T-helper 22 cell (primary cell): ENCODE data around the gene C17orf58.
"Not testable (repeated sequence)": the region's sequence is repeated elsewhere in the genome, so short reads cannot be mapped to it uniquely, and the experiment has no call there.

ENCODE experiments used
- DNase-seq: peaks from one replicate; pipeline ENCODE4 v3.0.0-alpha.2; 2020; ENCODE audit warnings: low read depth

C17orf58 gene

GRCh38 chr17:67999291-67999911 lies 3.1 kb upstream of the C17orf58 start:
- DNase-seq: no peak

GRCh38 chr17:67998466-67998865 lies 2.2 kb upstream of the C17orf58 start:
- DNase-seq: no peak

- DNase-seq: no peak
Measured at GRCh38 chr17:67995570-67996263, 552 bp downstream of the C17orf58 start.

DNA sequence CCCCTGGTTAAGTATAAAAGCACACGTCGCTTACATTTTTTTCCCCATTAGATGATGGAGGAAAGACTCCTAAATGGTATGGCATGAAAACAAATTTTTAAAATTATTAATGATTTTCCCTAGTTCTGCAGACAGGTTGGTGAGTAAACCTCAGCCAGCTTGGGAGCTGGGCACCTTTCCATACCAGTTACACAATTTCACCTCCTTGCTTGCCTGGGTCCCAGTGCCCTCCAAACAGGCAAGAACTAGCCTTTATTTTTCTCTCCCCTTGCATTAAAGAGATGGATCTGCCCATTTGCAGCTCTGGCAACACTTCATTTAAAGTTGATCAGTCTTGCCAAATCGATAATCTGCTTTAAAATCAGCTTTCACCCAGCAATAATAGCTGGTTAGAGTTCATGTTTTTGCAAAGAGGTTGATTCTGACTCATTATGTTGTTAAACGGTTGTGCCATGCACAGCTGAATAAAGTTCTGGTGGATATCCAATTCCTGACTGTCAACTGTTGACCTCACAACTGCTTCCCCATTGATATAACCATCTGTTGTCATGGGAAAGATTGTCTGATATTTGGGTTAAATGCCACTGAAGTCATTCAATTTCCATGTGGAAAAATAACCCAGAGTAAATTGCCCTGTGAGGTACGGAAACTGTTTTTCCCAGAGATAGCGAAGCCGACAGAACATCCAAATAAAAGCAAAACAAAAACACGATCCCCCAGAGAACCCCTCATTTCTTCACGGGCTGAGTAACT lies 1.3 kb downstream of the C17orf58 start:
- DNase-seq: no peak

GRCh38 chr17:67993998-67994361 lies 2.3 kb downstream of the C17orf58 start:
- no peak for DNase-seq

DNA sequence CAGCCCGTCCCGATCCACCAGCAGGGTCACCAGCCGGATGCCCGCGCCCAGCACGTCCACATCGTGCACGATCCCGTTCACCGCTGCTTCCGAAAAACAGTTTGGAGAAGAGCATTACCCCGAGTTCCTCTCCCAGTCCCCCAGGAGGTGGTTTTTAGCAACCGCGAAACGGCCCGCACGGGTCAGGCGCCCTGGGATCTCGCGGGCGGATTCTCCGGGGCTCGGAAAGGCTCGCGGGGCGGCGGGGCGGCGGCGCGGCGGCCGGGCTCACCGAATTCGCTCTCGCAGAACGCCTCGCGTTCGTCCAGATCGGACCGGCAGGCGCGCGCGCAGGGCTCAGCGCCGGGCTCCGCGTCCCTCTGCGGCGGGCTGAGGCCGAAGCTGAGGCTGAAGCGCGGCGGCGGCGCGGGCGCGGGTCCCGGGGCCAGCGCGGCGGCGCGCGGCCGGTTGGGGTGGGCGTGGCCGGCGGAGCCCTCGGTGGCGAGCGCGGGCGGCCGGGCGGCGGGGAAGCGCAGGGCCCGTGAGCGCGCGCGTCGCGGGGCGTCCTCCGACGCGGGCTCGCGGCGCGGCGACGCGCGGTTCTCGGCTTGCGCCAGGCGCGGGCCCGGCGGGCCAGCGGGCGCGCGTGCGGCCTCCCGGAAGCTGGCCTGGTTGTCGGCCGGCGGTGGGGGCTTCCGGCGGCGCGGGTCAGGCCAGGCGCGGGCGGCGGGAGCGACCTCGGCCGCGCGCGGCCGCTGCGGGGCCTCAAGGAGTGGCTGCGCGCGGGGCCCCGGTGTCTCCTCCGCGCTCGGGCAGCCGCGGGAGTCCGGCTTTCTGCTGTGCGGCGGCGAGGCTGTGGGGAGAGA lies 2.9 kb downstream of the C17orf58 start:
- peak; percentile 36 for DNase-seq

DNA sequence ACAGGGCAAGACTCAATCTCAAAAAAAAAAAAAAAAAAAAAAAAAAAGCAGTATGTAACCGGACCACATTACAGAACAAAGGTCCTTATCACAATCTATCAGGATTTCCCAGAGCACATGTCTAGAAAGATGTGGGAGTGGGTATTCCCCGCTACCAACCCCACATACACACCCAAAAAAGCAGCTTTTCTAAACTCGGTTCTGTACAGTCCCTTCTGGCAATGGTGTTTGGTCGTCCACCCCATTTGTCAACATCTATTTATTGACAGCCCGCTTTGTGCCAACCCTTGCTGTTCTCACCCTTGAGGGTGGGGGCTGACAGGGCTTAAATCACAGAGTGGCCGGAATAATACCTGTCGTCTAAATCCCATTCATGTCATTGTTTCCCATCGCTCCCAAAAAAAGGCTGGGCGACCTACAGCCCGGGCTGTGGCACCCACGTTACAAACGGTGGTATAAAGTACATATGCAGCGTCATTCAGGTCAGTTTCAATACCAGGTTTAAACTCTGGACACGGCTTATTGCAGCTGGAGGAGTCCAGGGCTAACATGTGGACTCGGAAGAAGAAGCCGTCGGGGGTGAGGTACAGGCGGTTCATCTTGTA lies 3.6 kb downstream of the C17orf58 start:
- no peak for DNase-seq

- no peak for DNase-seq
Measured at GRCh38 chr17:67990909-67991308, 5.4 kb downstream of the C17orf58 start.

GRCh38 chr17:67983383-67983688 lies 12.9 kb downstream of the C17orf58 start:
- no peak for DNase-seq

GRCh38 chr17:67982686-67983382 lies 13.4 kb downstream of the C17orf58 start:
- no peak for DNase-seq

GRCh38 chr17:67982034-67982640 lies 14.1 kb downstream of the C17orf58 start:
- DNase-seq: no peak

DNA sequence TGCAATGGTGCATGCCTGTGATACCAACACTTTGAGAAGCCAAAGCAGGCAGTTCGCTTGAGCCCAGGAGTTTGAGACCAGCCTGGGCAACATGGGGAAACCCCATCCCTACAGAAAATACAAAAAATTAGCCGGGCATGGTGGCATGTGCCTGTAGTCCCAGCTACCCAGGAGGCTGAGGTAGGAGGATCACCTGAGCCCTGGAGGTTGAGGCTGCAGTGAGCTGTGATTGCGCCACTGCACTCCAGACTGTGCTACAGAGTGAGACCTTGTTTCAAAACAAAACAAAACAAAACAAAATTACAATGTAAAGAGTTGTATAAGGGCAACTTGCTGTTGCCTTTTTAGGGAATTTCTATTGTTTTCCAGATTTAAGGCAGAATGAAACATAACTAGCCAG lies 15.4 kb downstream of the C17orf58 start:
- not testable (repeated sequence) for DNase-seq

DNA sequence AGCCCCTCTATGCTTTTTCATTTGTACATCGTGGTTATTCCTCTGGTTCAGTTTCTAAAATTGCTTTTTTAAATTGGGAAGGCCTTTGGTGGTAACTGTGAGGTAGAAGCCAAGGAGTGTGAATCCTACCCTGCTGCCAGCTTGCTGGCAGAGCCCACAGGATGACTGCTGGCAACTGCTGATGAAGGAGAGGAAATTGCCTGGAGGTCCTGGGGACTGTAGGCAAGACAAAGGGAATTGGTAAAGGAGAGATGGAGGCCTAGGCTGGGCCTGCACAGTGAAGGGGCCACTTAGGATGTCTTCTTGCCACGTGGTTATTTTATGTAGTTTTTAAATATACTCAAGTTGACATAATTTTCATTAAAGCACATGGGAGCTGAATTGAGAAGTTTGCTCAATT lies 15.8 kb downstream of the C17orf58 start:
- DNase-seq: no peak

GRCh38 chr17:67976306-67976705 lies 20.0 kb downstream of the C17orf58 start:
- not testable (repeated sequence) for DNase-seq

GRCh38 chr17:67974598-67975066 lies 21.6 kb downstream of the C17orf58 start:
- DNase-seq: no peak

- no peak for DNase-seq
Measured at GRCh38 chr17:67974185-67974584, 22.1 kb downstream of the C17orf58 start.

- DNase-seq: no peak
Measured at GRCh38 chr17:67970783-67971182, 25.5 kb downstream of the C17orf58 start.

- peak; percentile 30 for DNase-seq
Measured at GRCh38 chr17:67963145-67963572, 33.1 kb downstream of the C17orf58 start.

- DNase-seq: not testable (repeated sequence)
Measured at GRCh38 chr17:67962156-67962555, 34.1 kb downstream of the C17orf58 start.

DNA sequence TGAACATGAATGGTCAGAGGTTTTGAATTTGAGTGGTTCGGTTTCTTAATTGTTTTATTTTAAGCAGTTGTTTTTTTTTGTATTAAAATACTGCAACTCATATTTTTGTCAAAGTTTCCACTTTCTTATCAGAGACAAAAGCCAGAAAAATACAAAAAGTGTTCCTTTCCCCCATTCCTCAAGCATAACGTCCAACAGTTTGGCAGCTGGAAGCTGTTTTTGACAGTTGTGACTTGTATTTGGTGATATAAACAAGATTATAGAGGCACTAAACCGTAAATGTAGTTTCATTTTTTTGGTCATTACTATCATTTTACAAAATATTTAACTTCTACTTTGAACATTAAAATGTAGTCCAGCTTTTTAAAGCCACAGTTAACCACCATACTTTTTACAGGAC lies 36.0 kb downstream of the C17orf58 start:
- DNase-seq: not testable (repeated sequence)

DNA sequence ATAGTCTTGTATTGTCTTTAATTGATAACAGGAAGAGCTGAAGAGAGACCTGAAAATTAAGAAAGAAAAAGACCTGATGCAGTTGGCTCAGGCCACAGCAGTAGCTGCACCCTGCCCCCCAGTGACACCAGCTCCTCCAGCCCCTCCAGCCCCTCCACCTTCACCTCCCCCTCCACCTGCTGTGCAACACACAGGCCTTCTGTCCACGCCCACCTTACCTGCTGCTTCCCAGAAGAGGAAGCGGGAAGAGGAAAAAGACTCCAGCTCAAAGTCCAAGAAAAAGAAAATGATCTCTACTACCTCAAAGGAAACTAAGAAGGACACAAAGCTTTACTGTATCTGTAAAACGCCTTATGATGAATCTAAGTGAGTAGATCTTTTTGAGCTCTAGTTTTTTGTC lies 36.8 kb downstream of the C17orf58 start:
- no peak for DNase-seq
